ENCODE results near the gene ALKAL2.

The ALKAL2 gene

DNA sequence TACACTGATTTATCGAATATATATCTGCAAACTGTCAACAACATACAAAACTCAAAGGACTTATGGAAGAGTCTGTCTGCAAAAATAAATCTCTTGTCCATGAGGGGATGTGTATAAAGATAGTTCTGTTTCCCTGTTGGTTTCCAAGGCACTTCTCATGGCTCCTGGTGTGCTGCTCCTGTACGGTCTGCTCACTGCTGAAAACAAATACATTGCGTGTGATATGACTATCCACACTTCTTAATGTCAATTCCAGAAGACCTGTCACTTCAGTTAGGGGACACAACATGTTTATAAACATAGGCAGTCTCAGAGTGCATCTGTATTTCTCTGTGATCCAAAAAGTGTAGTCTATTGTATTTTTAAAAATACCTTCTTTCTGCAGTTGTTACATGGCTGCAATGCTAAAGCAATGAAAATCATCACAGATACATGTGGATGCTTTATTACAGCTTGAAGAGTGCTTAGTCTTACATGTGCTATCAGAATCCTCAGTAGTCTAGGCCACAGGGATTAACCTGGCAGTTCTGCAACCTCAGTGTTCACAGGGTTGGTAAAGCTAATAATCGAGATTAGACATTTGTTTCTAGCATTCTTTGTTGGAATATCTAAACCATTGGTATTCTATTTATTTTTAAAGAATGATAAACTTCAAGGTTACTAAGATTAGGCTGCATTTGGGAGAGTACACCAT lies 7.8 kb downstream of the ALKAL2 start:
- Histone ChIP-seq H3K27me3 (ENCODE audit: control insufficient read depth, insufficient read depth, low read length) (no peaks in the 10 kb centered on the region), H3K9me3 (replicated peaks; ENCODE audit: low read length) (no peaks in the 10 kb centered on the region), H3K4me1 (ENCODE audit: control insufficient read depth, insufficient read depth, low read length) (no peaks in the 10 kb centered on the region), H3K4me3 (ENCODE audit: low read length) (no peak overlapping the region), H3K36me3 (ENCODE audit: insufficient read depth, low read length) (peaks cover 62% of the 10 kb centered on the region), H3K9ac (ENCODE audit: low read depth, low read length) (no peak overlapping the region), H3K4me2 (ENCODE audit: low read length) (no peak overlapping the region)

DNA sequence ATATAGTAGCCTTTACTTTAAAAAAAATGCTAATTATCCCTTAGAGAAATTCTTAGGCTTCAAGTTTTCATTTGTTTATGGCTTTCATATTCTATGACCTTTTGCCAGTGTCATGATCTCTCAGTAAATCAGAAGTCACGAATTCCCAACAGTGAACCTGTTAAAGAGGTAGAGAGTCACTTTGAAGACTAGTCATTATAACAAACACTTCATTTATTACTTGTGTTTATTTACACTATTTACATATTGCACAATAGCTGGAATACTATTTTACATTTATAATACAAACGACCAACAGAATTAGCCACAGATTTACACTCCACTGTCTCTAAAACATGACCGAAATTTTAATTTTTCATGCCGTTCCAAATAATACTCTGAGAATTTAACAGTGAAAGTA lies 8.5 kb downstream of the ALKAL2 start:
- H3K4me3 ChIP-seq (ENCODE audit: low read length) = no peak overlapping the region

DNA sequence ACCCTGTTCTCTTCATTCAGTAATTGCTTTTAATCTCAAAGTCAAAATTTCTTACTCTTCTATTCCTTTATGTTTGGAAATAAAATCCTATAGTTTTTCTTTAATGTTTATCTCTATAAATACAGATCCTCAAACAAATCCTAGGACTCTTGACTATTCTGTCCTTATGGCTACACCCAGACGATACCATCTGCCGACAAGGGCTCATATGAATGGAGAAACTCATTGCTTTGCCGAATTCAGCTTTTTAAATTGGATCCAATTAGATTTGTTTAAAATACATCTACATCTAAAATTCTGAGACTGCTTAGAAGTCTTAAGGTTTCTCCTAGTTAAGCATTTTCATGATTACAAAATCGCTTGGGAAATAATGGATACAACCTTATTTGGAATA lies 9.0 kb downstream of the ALKAL2 start:
- no peak overlapping the region for H3K9ac ChIP-seq (ENCODE audit: low read depth, low read length)
- no peaks in the 10 kb centered on the region for H3K4me1 ChIP-seq (ENCODE audit: control insufficient read depth, insufficient read depth, low read length)
- peaks cover 72% of the 10 kb centered on the region for H3K36me3 ChIP-seq (ENCODE audit: insufficient read depth, low read length)
- H3K4me3 ChIP-seq (ENCODE audit: low read length) = no peak overlapping the region
- no peak overlapping the region for H3K4me2 ChIP-seq (ENCODE audit: low read length)
- H3K27me3 ChIP-seq (ENCODE audit: control insufficient read depth, insufficient read depth, low read length) = no peaks in the 10 kb centered on the region
- H3K9me3 ChIP-seq (replicated peaks; ENCODE audit: low read length) = no peaks in the 10 kb centered on the region

More for the DNA sequence above, 8.5 kb downstream of the ALKAL2 start:
- Histone ChIP-seq H3K36me3 (ENCODE audit: insufficient read depth, low read length) (peaks cover 68% of the 10 kb centered on the region), H3K9me3 (replicated peaks; ENCODE audit: low read length) (no peaks in the 10 kb centered on the region), H3K4me2 (ENCODE audit: low read length) (no peak overlapping the region), H3K9ac (ENCODE audit: low read depth, low read length) (no peak overlapping the region), H3K4me1 (ENCODE audit: control insufficient read depth, insufficient read depth, low read length) (no peaks in the 10 kb centered on the region), H3K27me3 (ENCODE audit: control insufficient read depth, insufficient read depth, low read length) (no peaks in the 10 kb centered on the region)

DNA sequence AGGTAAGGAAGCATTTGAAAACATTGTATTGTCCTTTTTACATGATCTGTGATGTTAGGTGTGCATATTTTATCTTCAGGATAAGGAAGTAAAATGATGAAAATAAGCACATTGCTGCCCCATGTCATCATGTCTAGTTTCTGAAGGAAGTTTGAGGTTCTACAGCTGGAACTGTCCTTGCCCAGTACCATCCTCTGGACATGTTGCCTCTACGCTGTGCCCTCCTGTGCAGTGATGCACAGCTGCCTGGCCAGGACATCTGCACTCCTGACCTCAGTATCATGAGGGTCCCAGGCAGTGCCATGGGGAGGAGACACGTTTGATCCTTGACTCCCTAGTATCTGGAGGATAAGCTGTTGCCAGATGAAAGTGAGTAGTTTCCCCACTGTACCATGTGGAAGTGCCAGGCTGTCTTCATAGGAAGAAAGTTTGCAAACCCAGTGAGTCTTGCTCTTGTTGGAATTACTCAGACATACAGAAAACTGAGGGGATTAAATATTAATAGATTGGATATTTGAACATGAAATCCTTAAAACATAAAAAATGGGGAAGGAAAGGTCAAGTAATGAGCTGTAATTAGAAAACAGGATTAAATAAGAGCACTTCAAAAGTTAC lies 9.5 kb downstream of the ALKAL2 start:
- H3K36me3 ChIP-seq (ENCODE audit: insufficient read depth, low read length) = peaks cover 74% of the 10 kb centered on the region
- H3K4me1 ChIP-seq (ENCODE audit: control insufficient read depth, insufficient read depth, low read length) = no peaks in the 10 kb centered on the region
- H3K27me3 ChIP-seq (ENCODE audit: control insufficient read depth, insufficient read depth, low read length) = no peaks in the 10 kb centered on the region
- H3K4me3 ChIP-seq (ENCODE audit: low read length) = no peak overlapping the region
- H3K9me3 ChIP-seq (replicated peaks; ENCODE audit: low read length) = no peaks in the 10 kb centered on the region
- H3K4me2 ChIP-seq (ENCODE audit: low read length) = no peak overlapping the region
- H3K9ac ChIP-seq (ENCODE audit: low read depth, low read length) = no peak overlapping the region

DNA sequence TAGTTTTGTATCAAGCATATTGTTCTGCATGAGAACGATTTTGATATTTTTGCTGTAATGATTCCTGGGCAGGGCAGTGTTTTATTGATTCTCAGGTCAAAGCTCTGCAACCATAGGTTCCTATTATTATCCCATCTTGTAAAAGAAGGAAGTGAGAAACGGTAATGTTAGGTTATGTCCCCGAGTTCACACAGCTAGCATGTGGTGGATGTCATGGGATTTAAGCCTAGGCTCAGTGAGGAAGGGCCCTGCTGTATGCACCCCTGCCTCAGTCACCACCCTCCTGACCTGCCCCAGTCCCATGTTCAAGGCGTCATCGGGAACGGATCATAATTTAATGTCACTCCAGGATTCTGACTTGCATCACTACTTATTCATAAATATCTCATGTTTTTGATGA lies 12.4 kb downstream of the ALKAL2 start:
- H3K4me3 ChIP-seq (ENCODE audit: low read length) = no peak overlapping the region
- H3K36me3 ChIP-seq (ENCODE audit: insufficient read depth, low read length) = peaks cover 74% of the 10 kb centered on the region
- no peaks in the 10 kb centered on the region for H3K27me3 ChIP-seq (ENCODE audit: control insufficient read depth, insufficient read depth, low read length)
- no peaks in the 10 kb centered on the region for H3K4me1 ChIP-seq (ENCODE audit: control insufficient read depth, insufficient read depth, low read length)
- no peak overlapping the region for H3K4me2 ChIP-seq (ENCODE audit: low read length)
- H3K9me3 ChIP-seq (replicated peaks; ENCODE audit: low read length) = no peaks in the 10 kb centered on the region
- H3K9ac ChIP-seq (ENCODE audit: low read depth, low read length) = no peak overlapping the region

DNA sequence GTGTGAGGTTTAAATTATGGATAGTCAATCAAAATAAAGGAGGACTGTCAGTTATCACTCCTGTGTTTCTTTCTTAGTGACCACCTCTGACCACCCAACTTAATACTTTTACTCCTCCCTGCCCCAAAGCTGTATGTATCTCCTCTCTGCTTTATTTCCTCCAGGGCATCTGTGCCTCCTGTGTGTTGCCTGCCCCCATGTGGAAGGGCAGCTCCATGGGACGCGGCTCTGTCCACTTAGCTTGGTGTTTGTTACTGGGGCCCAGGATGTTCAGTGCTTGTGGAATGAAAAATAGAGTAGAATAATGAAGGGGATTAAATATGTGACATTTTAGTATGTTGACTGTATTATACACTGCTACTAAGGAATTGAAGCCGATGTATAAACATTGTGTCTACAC lies 13.4 kb downstream of the ALKAL2 start:
- H3K4me3 ChIP-seq (ENCODE audit: low read length) = no peak overlapping the region
- peaks cover 67% of the 10 kb centered on the region for H3K36me3 ChIP-seq (ENCODE audit: insufficient read depth, low read length)
- H3K9me3 ChIP-seq (replicated peaks; ENCODE audit: low read length) = no peaks in the 10 kb centered on the region
- no peak overlapping the region for H3K9ac ChIP-seq (ENCODE audit: low read depth, low read length)
- no peaks in the 10 kb centered on the region for H3K4me1 ChIP-seq (ENCODE audit: control insufficient read depth, insufficient read depth, low read length)
- no peak overlapping the region for H3K4me2 ChIP-seq (ENCODE audit: low read length)
- no peaks in the 10 kb centered on the region for H3K27me3 ChIP-seq (ENCODE audit: control insufficient read depth, insufficient read depth, low read length)

DNA sequence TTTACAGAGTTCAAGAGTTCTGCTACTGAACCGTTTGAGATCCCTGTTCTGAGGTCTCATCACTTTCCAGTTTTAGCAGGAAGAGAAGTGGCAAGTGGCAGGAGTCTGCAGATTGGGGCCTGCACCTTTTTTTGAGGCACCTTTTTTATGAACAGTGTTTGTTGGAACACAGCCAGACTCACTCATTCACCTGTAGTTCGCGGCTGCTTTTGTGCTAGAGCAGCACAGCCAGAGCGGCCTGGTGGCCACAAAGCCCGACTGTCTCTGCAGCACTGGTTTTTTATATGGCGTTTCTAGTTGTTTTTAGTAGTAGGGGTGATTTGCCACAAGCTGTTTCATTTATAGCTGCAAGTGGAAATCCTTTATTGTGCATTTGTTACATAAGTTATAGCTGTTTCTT lies 14.6 kb downstream of the ALKAL2 start:
- Histone ChIP-seq H3K4me1 (ENCODE audit: control insufficient read depth, insufficient read depth, low read length) (no peaks in the 10 kb centered on the region), H3K4me2 (ENCODE audit: low read length) (no peak overlapping the region), H3K36me3 (ENCODE audit: insufficient read depth, low read length) (peaks cover 57% of the 10 kb centered on the region), H3K9me3 (replicated peaks; ENCODE audit: low read length) (no peaks in the 10 kb centered on the region), H3K9ac (ENCODE audit: low read depth, low read length) (no peak overlapping the region), H3K27me3 (ENCODE audit: control insufficient read depth, insufficient read depth, low read length) (no peaks in the 10 kb centered on the region), H3K4me3 (ENCODE audit: low read length) (no peak overlapping the region)

DNA sequence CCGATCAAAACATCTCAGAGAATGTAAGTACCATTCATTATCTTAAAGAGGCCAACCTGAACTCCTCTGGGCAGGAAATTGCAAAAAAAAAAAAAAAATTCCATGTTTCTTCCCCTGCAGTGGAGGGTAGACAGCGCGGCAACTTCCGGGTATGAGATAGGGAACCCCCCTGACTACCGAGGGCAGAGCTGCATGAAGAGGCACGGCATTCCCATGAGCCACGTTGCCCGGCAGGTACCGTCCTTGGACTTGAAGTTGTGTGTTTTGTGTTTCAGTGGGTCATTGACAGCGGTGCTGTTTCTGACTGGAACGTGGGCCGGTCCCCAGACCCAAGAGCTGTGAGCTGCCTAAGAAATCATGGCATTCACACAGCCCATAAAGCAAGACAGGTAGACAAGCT lies 16.0 kb downstream of the ALKAL2 start:
- H3K9me3 ChIP-seq (replicated peaks; ENCODE audit: low read length) = no peaks in the 10 kb centered on the region
- H3K4me2 ChIP-seq (ENCODE audit: low read length) = no peak overlapping the region
- H3K9ac ChIP-seq (ENCODE audit: low read depth, low read length) = no peak overlapping the region
- H3K36me3 ChIP-seq (ENCODE audit: insufficient read depth, low read length) = peaks cover 47% of the 10 kb centered on the region
- H3K4me1 ChIP-seq (ENCODE audit: control insufficient read depth, insufficient read depth, low read length) = no peaks in the 10 kb centered on the region
- H3K4me3 ChIP-seq (ENCODE audit: low read length) = no peak overlapping the region
- no peaks in the 10 kb centered on the region for H3K27me3 ChIP-seq (ENCODE audit: control insufficient read depth, insufficient read depth, low read length)

DNA sequence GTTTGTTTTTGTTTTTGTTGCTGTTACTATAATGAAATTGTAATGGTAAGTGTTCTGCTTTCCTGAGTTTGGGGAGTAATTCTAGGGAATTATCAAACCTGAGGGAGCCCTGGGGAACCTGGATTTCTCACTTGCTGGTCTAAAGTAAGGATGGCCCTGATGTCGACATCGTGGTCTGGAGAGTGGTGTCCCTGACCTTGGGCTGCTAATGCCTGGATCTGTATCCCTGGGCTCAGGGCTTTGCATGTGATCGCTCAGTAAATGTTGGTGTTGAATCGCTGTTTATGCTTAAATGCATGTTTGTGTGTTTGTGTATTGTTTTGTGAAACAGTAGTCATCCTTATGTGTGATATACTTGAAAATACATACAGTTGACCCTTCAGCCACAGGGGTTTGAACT lies 17.0 kb downstream of the ALKAL2 start:
- H3K4me1 ChIP-seq (ENCODE audit: control insufficient read depth, insufficient read depth, low read length) = peaks cover 8% of the 10 kb centered on the region
- no peak overlapping the region for H3K4me3 ChIP-seq (ENCODE audit: low read length)
- H3K9ac ChIP-seq (ENCODE audit: low read depth, low read length) = no peak overlapping the region
- no peak overlapping the region for H3K4me2 ChIP-seq (ENCODE audit: low read length)
- peaks cover 41% of the 10 kb centered on the region for H3K36me3 ChIP-seq (ENCODE audit: insufficient read depth, low read length)
- H3K27me3 ChIP-seq (ENCODE audit: control insufficient read depth, insufficient read depth, low read length) = no peaks in the 10 kb centered on the region
- no peaks in the 10 kb centered on the region for H3K9me3 ChIP-seq (replicated peaks; ENCODE audit: low read length)

DNA sequence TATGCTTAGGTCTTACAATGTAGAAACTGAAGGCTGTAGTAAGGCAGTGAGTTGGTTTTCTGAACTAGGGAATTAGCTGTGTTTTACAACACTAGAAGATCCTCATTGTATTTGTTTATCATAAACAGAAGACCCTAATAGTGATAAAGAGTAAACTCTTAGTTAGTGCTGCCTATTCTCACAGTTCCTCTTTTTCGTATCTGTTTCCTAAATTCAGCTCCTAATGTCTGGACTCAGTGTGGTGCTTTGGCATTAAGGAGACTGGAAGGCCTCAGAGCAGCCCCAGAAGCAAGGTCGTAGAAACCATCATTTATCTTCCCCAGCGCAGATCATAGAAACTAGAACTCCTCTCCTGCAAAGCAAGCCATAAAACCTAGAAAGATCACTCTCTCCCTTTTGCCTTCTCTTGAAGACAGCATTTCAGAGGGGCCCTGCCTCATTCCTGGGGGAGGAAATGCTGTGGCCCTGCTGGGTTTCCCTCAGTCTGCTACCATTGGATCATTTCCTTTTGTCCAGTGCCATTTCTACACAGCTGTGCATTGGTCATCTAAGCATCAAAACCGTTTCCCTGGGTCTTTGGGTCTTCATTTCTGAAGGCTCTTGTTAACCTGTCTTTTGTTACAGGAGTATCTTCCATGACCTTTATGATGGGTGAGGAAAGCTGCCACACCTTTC lies 18.4 kb downstream of the ALKAL2 start:
- no peak overlapping the region for H3K4me2 ChIP-seq (ENCODE audit: low read length)
- H3K4me1 ChIP-seq (ENCODE audit: control insufficient read depth, insufficient read depth, low read length) = peaks cover 12% of the 10 kb centered on the region
- no peak overlapping the region for H3K4me3 ChIP-seq (ENCODE audit: low read length)
- H3K27me3 ChIP-seq (ENCODE audit: control insufficient read depth, insufficient read depth, low read length) = no peaks in the 10 kb centered on the region
- H3K9ac ChIP-seq (ENCODE audit: low read depth, low read length) = no peak overlapping the region
- no peaks in the 10 kb centered on the region for H3K9me3 ChIP-seq (replicated peaks; ENCODE audit: low read length)
- peaks cover 29% of the 10 kb centered on the region for H3K36me3 ChIP-seq (ENCODE audit: insufficient read depth, low read length)

DNA sequence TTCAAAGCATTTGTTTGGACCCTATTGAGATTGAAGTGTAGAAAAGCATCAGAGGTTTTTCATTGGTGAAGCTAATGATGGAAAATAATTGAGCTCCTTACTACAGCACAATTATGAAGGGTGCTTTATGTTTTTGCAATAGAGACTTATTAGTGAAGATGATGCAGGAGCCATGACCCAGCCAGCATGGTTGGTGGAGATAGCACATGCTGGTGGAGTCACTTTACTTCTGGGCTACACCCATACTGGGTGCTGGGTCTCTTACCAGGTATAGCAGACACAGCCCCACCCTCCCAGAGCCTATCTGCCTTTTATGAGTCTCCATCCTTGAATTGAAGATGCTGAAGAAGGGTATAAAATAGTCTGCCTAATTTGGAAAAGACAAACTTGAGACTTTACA lies 19.6 kb downstream of the ALKAL2 start:
- H3K27me3 ChIP-seq (ENCODE audit: control insufficient read depth, insufficient read depth, low read length) = no peaks in the 10 kb centered on the region
- no peak overlapping the region for H3K4me3 ChIP-seq (ENCODE audit: low read length)
- no peaks in the 10 kb centered on the region for H3K9me3 ChIP-seq (replicated peaks; ENCODE audit: low read length)
- peaks cover 20% of the 10 kb centered on the region for H3K36me3 ChIP-seq (ENCODE audit: insufficient read depth, low read length)
- H3K4me1 ChIP-seq (ENCODE audit: control insufficient read depth, insufficient read depth, low read length) = peaks cover 20% of the 10 kb centered on the region
- no peak overlapping the region for H3K4me2 ChIP-seq (ENCODE audit: low read length)
- H3K9ac ChIP-seq (ENCODE audit: low read depth, low read length) = no peak overlapping the region

Data from skeletal muscle satellite cell (primary cell).